DOHH2 (cell line): ENCODE measurements around the gene PRDX5.

Source experiments
- CTCF ChIP-seq: fragments of 200-600 bp; sonication (generic); IDR thresholded peaks from one replicate; pipeline ENCODE4 v1.5.1; 2014; ENCODE audit warnings: antibody characterized with exemption, mild to moderate bottlenecking, low read depth, low read length; ENCODE audit not compliant: poor library complexity, severe bottlenecking
- EZH2phosphoT487 ChIP-seq: fragments of 200-600 bp; sonication (generic); IDR thresholded peaks from 2 replicates; pipeline ENCODE4 v1.6.1; 2017; ENCODE audit warnings: borderline replicate concordance, mild to moderate bottlenecking, antibody characterized with exemption, low read length, moderate library complexity, mixed read lengths

- TF ChIP-seq CTCF (peak; percentile 43), EZH2phosphoT487 (no peak)
These were observed 51.8 kb downstream of the PRDX5 start for GRCh38 chr11:64369440-64370421.
